GM12892 (cell line): ENCODE results near the gene FAF1.
A peak's percentile ranks its signal among the peaks of the same experiment; 100 is the strongest.

ENCODE experiments used
- DNase-seq: peaks from one replicate; pipeline ENCODE4 v3.0.0; 2011; ENCODE audit not compliant: insufficient read length
- FAIRE-seq: peaks from 2 replicates; lab custom pipeline; 2011; peaks lifted over from hg19 to GRCh38; lab: Jason Lieb, UNC
- POLR2A ChIP-seq: IDR thresholded peaks from 2 replicates; pipeline ENCODE4 v1.6.1; 2011; ENCODE audit warnings: low read depth, low read length, control low read depth
- POLR2AphosphoS5 ChIP-seq: IDR thresholded peaks from 2 replicates; pipeline ENCODE4 v1.6.1; 2011; ENCODE audit warnings: low read depth, low read length, control low read depth
- TAF1 ChIP-seq: IDR thresholded peaks from 2 replicates; pipeline ENCODE4 v1.6.1; 2011; ENCODE audit warnings: low read depth, mild to moderate bottlenecking, control low read depth, low read length, borderline replicate concordance

Gene FAF1

DNA sequence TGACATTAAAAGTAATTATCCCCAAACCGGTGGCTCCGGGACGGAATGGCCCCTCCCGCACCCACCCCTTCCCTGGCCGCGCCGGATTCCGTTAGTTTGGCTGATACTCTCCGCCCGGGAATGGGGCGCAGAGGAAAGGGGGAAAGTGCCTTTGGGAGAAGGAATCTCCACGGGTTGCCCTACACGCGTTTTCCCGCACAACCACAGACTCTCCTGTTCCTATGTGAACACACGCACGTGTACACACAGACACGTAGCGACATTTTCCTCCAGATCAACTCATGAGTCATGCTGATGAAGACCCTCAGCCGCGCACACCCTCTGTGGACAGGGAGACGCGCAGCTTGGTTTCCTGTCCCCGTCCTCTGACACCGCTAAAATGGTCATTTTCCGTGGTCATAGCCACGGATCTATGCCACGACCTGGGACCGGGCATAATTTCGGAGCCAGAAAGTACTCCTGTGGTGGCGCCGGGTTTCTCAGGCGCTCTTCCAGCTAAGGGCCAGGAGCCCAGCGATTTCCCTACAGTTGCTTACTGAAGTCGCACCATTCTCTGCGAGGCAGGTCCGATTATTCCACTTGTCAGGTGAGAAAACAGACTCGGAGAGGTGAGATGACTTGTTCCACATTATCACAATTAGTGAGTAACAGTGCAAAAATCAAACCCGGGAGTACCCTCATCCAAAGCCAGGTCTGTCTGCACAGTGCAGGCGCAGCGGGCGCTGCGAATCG, 532.8 kb downstream of the FAF1 start:
- no peak for TF ChIP-seq TAF1
- no peak for TF ChIP-seq POLR2AphosphoS5
- no peak for TF ChIP-seq POLR2A

GRCh38 chr1:50426702-50427085, 533.4 kb downstream of the FAF1 start:
- no peak for FAIRE-seq
- TF ChIP-seq TAF1: no peak
- DNase-seq: no peak

More for the DNA sequence above, 532.8 kb downstream of the FAF1 start:
- FAIRE-seq (no peak), DNase-seq (no peak)

DNA sequence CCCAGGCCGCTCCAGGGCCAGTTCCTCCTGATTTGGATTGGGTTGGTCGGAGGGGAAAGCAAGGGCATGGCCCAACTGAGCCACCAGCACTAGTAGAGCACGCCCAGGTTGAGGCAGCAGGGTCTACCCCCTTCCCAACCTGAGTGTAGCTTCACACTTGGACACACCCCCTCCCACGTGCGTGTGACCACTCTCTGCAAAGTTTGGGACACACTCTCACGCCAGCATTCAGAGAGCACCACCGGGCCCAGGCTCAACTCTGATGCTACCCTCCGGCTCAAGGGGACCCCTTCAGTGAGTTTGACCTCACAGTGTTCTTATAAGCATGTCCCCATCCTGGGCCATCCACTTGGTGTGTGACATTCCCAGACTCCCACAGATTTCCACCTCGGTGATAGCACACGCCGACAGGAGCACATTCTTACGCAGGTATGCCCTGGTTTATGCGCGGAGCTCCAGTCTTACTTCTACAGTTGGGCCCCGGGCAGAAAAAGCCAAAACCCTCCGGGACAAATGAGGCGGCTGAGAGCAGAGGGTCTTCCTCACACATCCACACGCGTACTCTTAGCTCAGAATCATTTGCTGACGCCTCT, 533.9 kb downstream of the FAF1 start:
- FAIRE-seq: no peak
- DNase-seq: no peak
- TF ChIP-seq POLR2A (no peak), POLR2AphosphoS5 (no peak)

DNA sequence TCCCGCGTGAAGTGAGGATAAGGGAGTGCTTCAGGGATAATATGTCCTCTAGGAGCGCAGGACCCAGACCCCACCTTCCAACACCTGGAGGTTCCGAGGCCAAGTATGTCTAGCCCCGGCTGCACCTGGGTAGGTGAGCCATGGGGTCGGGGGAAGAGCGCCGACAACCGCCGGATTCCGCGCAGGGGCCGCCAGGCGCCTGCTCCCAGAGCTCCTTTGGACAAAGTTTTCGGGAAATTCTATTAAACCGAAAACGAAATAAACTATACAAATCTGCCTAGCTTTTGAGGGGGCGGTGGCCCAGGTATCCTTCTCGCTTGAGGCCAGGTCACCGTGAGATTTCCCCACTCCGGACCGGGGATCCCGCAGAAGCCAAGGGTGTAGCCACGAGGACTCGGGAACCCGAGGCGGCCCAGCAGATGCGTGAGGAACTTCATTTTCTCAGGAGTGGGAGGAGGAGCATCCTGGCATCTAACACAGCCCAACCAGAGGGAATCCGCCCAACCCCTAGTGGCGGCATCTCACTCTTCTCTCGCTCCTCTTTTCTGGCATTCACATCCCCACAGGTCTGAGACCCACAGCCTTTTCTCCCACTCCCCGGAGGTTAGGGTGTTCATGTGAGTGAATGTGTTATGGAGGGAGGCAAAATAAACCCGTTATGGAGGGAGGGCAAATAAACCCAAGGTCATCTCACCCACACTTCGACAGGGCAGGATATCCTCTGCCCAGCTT, 534.5 kb downstream of the FAF1 start:
- TF ChIP-seq POLR2AphosphoS5: no peak
- no peak for TF ChIP-seq TAF1
- TF ChIP-seq POLR2A: no peak
- DNase-seq (no peak), FAIRE-seq (no peak)

DNA sequence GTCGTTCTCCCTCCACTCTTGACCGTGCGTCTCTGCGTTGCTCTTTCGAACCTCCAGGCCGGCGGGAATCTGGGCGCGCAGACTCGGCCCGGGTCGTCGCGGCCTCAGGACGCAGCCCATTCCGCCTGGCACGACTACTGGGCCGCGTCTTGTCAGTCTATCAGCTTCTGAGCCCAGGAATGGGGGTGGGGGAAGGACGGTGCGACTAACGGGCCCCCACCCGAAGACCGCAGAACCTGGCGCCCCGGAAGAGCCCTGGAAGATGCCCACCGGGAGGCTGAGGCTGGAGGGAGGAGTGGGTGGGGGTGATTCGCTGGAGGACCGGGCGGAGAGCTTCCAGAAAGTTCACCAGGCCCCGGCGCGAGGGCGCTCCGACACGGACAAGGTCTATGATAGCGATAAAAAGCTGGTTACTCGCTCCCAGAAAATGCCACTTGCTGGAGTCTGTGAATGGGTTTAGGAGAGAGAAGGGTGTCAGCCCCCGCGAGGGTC, 535.1 kb downstream of the FAF1 start:
- FAIRE-seq: no peak
- no peak for TF ChIP-seq POLR2AphosphoS5
- TF ChIP-seq TAF1: no peak
- TF ChIP-seq POLR2A: no peak
- no peak for DNase-seq

DNA sequence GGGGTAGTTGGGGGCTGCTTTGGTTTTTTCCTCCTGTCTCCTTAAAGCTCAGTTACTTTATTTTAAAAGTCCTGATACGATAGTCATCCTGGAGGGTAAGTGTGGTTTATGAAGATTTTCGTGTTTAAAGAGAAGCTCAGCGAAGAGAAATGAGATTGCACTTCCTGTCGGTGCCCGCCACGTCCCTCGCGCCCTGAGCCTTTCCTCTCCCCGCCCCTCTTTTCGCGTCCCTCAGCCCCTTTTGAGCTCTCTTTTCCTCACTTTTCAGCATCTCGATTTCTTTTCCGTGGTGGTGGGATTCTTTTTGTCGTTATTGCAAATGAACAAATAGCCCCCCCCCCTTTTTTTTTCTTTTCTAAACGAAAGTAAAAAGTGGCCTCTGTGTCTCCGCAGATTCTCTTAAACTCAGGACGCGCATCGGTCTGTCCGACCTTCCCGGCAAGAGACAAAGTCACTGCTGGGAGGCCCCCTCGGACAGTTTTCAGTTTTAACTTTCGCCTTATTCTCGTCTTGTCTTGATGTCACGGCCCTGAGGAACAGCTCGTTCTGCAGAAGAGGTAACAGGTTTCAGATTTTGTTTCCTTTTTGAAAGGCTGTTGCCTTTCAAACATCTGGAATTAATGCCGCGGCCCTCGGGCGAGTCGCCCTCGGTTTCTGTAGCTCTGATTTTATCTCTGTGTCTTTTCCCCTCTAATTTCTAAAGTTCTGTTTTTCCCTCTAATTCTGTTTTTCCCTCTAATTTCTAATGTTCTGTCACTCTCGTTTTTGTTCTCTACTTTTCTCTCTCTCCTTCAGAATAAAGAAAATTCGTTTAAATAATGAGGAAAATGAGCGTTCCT, 535.8 kb downstream of the FAF1 start:
- FAIRE-seq (peak; percentile 5), DNase-seq (no peak)
- TF ChIP-seq POLR2AphosphoS5 (no peak), TAF1 (no peak), POLR2A (no peak)

GRCh38 chr1:50423670-50424000, 536.4 kb downstream of the FAF1 start:
- no peak for TF ChIP-seq POLR2AphosphoS5
- TF ChIP-seq POLR2A: no peak
- no peak for TF ChIP-seq TAF1
- FAIRE-seq: no peak
- no peak for DNase-seq

- FAIRE-seq: no peak
- no peak for DNase-seq
- TF ChIP-seq POLR2A (no peak), TAF1 (no peak), POLR2AphosphoS5 (no peak)
Measured at GRCh38 chr1:50422946-50423669, 537.0 kb downstream of the FAF1 start, which contains the start of gene DMRTA2. TSS of gene DMRTA2 (minus strand) at chr1:50423443. CDS start at chr1:50421536, 1,907 bp downstream.

- no peak for TF ChIP-seq TAF1
- no peak for TF ChIP-seq POLR2AphosphoS5
- TF ChIP-seq POLR2A: no peak
- FAIRE-seq (no peak), DNase-seq (no peak)
Measured at GRCh38 chr1:50422675-50422945, 537.5 kb downstream of the FAF1 start.

DNA sequence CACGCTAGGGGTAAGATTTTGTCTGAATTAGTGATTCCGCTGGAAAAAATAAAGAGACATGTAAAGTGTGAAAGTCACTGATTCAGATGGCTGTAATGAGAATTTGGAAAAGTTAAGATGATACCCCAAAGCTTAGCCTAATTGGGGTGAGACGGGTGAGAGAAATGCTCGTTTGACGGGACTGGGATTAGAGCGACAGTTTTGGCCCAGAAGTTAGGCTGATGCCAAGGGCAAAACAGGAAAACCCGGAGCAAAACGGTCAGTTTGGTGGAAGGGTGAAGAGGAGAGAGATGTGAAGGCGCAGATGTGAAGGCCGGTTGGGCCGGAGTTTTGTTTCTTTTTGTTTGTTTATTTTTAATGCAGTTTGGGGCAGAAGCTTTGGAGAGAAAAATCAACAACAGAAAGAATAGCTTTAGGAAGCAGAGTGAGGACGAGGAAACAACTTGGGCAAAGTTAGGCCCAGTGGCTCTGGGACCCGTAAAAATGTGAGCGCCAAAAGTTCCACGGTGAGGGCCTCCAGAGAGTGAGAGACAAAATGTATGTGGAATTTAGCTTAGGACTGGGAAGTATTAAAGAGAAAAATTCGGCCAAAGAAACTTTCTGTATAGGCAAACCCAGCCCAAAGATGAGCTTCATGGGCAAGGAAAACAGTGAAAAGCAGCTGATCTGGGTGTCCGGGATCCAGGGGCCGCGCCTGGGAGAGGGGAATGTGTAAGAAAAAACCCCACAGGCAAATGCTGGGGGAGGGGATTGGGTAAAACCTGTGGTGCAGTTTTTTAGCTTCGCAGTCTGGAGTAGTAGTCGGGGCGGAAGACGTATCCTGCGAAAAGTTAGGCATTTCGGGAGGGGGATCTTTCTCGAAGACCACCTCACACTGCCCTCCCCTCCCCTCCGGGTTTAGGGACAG, 538.0 kb downstream of the FAF1 start:
- no peak for DNase-seq
- FAIRE-seq: no peak

More for the DNA sequence above, 538.0 kb downstream of the FAF1 start:
- no peak for TF ChIP-seq TAF1
- TF ChIP-seq POLR2A: no peak
- no peak for TF ChIP-seq POLR2AphosphoS5
